Endodermal cell (in vitro differentiated cells): ENCODE data around the gene RSAD2. TPM values are rescaled to one million over a fixed set of nuclear protein-coding genes. Genes with fewer than 3 reads are reported as not detected.

Experiments used
- DNase-seq: peaks from one replicate; pipeline ENCODE4 v3.0.0-alpha.2; 2017
- H3K27ac ChIP-seq: 2 replicates; pipeline ENCODE4 v1.5.1; 2013; ENCODE audit warnings: mild to moderate bottlenecking, low read depth, low read length, moderate library complexity
- H3K27me3 ChIP-seq: 2 replicates; pipeline ENCODE4 v1.6.1; 2013; ENCODE audit warnings: mild to moderate bottlenecking, low read length, moderate library complexity; ENCODE audit not compliant: insufficient read depth, control insufficient read depth, poor library complexity, severe bottlenecking
- H3K36me3 ChIP-seq: 2 replicates; pipeline ENCODE4 v1.7.0; 2013; ENCODE audit warnings: mild to moderate bottlenecking, low read length, moderate library complexity; ENCODE audit not compliant: control insufficient read depth, insufficient read depth
- H3K4me1 ChIP-seq: one replicate; pipeline ENCODE4 v1.7.0; 2013; ENCODE audit warnings: low read length; ENCODE audit not compliant: control insufficient read depth, insufficient read depth
- H3K4me3 ChIP-seq: 2 replicates; pipeline ENCODE4 v1.5.1; 2013; ENCODE audit warnings: mild to moderate bottlenecking, low read length, moderate library complexity
- H3K9ac ChIP-seq: 2 replicates; pipeline ENCODE4 v1.6.1; 2013; ENCODE audit warnings: mild to moderate bottlenecking, low read length, moderate library complexity; ENCODE audit not compliant: poor library complexity, severe bottlenecking; ENCODE audit errors: extremely low read depth
- H3K9me3 ChIP-seq: 2 replicates; pipeline ENCODE4 v1.6.1; 2013; ENCODE audit warnings: mild to moderate bottlenecking, low read length, moderate library complexity; ENCODE audit not compliant: control insufficient read depth
- H3K27ac Mint-ChIP-seq: 2 replicates; pipeline ENCODE4 v1.8.0; 2020; ENCODE audit warnings: mixed read lengths
- H3K27me3 Mint-ChIP-seq: 2 replicates; pipeline ENCODE4 v1.8.0; 2021; ENCODE audit warnings: mild to moderate bottlenecking, mixed read lengths; ENCODE audit not compliant: insufficient read depth
- H3K36me3 Mint-ChIP-seq: 2 replicates; pipeline ENCODE4 v1.8.0; 2020; ENCODE audit warnings: low read depth, mixed read lengths
- H3K4me1 Mint-ChIP-seq: 2 replicates; pipeline ENCODE4 v1.8.0; 2020; ENCODE audit warnings: mixed read lengths
- H3K4me3 Mint-ChIP-seq: 2 replicates; pipeline ENCODE4 v1.8.0; 2020; ENCODE audit warnings: mild to moderate bottlenecking, moderate library complexity, mixed read lengths
- H3K9me3 Mint-ChIP-seq: 2 replicates; pipeline ENCODE4 v1.8.0; 2020; ENCODE audit warnings: mild to moderate bottlenecking, mixed read lengths
- WGBS, 2 experiments: methylation state at CpG; one replicate each; pipeline versions ENCODE4 v1.1.5 to v1.1.7; 2013; ENCODE audit warnings: missing lambda C conversion rate in 2 of 2, mixed read lengths in 1 of 2; ENCODE audit not compliant: insufficient coverage in 1 of 2, insufficient read length in 1 of 2; 5-methylcytosine and 5-hydroxymethylcytosine counted together
- total RNA-seq, 2 donors: library from RNA; stranded (reverse); fragmentation: NEBNext Ultra II Directional in 1 of 2; extraction: Animal tissue kit (Norgen Biotek cat#: 25700) in 1 of 2; gene quantifications; 2 replicates in 1 of 2; 3 replicates in 1 of 2; pipeline ENCODE4 v1.2.1, GENCODE V29; 2021
- TF ChIP-seq, protein P1 (sequence below): fragments of 200-600 bp; sonication (generic); conservative IDR thresholded peaks from 2 replicates; pipeline ENCODE4 v1.5.0; 2021; ENCODE audit warnings: antibody characterized with exemption, mild to moderate bottlenecking

RSAD2 gene
- total RNA-seq, 2 donors from 2014 or later = 0.35 to 0.75 TPM

- Histone ChIP-seq H3K27me3 (no peaks in the 10 kb centered on the region), H3K4me1 (no peaks in the 10 kb centered on the region), H3K4me3 (no peak overlapping the region), H3K9me3 (peaks cover 41% of the 10 kb centered on the region), H3K36me3 (no peaks in the 10 kb centered on the region), H3K27ac (no peak overlapping the region), H3K9ac (no peak overlapping the region)
- no peaks in the 10 kb centered on the region for H3K27me3 Mint-ChIP-seq
- no peak overlapping the region for H3K4me3 Mint-ChIP-seq
- TF ChIP-seq, protein P1, sequence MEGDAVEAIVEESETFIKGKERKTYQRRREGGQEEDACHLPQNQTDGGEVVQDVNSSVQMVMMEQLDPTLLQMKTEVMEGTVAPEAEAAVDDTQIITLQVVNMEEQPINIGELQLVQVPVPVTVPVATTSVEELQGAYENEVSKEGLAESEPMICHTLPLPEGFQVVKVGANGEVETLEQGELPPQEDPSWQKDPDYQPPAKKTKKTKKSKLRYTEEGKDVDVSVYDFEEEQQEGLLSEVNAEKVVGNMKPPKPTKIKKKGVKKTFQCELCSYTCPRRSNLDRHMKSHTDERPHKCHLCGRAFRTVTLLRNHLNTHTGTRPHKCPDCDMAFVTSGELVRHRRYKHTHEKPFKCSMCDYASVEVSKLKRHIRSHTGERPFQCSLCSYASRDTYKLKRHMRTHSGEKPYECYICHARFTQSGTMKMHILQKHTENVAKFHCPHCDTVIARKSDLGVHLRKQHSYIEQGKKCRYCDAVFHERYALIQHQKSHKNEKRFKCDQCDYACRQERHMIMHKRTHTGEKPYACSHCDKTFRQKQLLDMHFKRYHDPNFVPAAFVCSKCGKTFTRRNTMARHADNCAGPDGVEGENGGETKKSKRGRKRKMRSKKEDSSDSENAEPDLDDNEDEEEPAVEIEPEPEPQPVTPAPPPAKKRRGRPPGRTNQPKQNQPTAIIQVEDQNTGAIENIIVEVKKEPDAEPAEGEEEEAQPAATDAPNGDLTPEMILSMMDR = no peak
- no peaks in the 10 kb centered on the region for H3K4me1 Mint-ChIP-seq
- H3K27ac Mint-ChIP-seq = no peak overlapping the region
- no peak for DNase-seq
- peaks cover 63% of the 10 kb centered on the region for H3K9me3 Mint-ChIP-seq
- H3K36me3 Mint-ChIP-seq = peaks cover 2% of the 10 kb centered on the region
- 87 to 98% methylated on average over 5 to 6 of the region's 6 CpGs for WGBS, 2 experiments
Observed at GRCh38 chr2:6846967-6847681, 30.5 kb upstream of the RSAD2 start.

GRCh38 chr2:6852195-6852594, 25.4 kb upstream of the RSAD2 start:
- 86 to 100% methylated on average over 1 to 2 of the region's 2 CpGs for WGBS, 2 experiments
- peaks cover 17% of the 10 kb centered on the region for H3K9me3 Mint-ChIP-seq
- H3K4me1 Mint-ChIP-seq = peaks cover 5% of the 10 kb centered on the region

DNA sequence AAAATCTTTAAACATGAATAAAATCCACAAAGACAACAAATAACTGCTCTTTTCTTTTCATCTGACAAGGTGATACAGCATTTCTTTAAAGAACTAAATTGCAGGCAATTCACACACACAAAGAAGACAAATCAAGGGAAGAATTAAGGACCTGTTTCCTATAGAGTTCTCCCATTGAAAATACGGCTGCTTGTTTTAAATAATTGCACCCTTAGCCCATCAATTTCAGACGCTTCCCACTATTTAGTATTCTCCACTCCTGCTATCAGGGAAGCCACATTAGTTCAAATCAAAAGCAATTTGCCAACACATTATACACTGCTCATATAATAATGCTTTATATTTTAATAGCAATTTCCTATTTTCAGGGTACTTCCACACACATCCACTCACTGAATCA, 23.2 kb upstream of the RSAD2 start:
- WGBS, 2 experiments = 67 to 88% methylated on average over 1 to 2 of the region's 2 CpGs
- Mint-ChIP-seq H3K4me3 (no peak overlapping the region), H3K4me1 (peaks cover 5% of the 10 kb centered on the region), H3K27ac (no peak overlapping the region), H3K36me3 (peaks cover 9% of the 10 kb centered on the region), H3K9me3 (peaks cover 20% of the 10 kb centered on the region), H3K27me3 (no peaks in the 10 kb centered on the region)
- Histone ChIP-seq H3K4me3 (no peak overlapping the region), H3K27me3 (no peaks in the 10 kb centered on the region), H3K9me3 (peaks cover 10% of the 10 kb centered on the region), H3K9ac (no peak overlapping the region), H3K36me3 (no peaks in the 10 kb centered on the region), H3K27ac (no peak overlapping the region), H3K4me1 (no peaks in the 10 kb centered on the region)
- DNase-seq = no peak
- TF ChIP-seq, protein P1 = no peak

More at GRCh38 chr2:6852195-6852594, 25.4 kb upstream of the RSAD2 start:
- no peaks in the 10 kb centered on the region for H3K36me3 ChIP-seq
- H3K4me3 ChIP-seq = no peak overlapping the region
- H3K9ac ChIP-seq = no peak overlapping the region
- no peak overlapping the region for H3K27ac Mint-ChIP-seq
- no peak overlapping the region for H3K4me3 Mint-ChIP-seq
- DNase-seq = no peak
- TF ChIP-seq, protein P1 = no peak
- H3K27me3 ChIP-seq = no peaks in the 10 kb centered on the region
- no peaks in the 10 kb centered on the region for H3K4me1 ChIP-seq
- no peaks in the 10 kb centered on the region for H3K9me3 ChIP-seq
- no peaks in the 10 kb centered on the region for H3K36me3 Mint-ChIP-seq
- H3K27ac ChIP-seq = no peak overlapping the region
- no peaks in the 10 kb centered on the region for H3K27me3 Mint-ChIP-seq
